Measurements from ENCODE around the gene FRRS1.

The FRRS1 gene

DNA sequence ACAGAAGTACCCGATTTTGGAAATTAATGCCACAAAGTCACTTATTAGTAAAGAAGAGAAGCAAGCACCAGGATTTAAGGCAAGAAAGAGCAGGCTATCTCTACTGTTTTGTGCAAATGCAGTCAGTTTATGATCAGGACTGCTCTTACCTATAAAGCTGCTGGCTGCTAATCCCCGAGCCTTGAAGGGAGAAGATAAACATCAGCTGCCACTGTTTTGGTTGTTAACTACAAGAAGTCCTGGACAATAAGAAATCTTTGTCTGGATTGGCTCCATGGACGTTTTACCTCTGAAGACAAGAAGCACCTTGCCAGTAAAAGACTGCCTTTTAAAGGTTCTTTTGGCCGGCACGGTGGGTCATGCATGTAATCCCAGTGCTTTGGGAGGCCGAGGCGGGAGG, 21.4 kb downstream of the FRRS1 start:
- Histone ChIP-seq H3K27me3 (no peaks in the 10 kb centered on the region), H3K9me3 (replicated peaks in 1 of 11) (no peaks in the 10 kb centered on the region), H3K36me3 (no peaks in the 10 kb centered on the region), H3K4me2 (no peak overlapping the region), H3K9ac (no peak overlapping the region), H3K27ac (no peak overlapping the region), H3K4me1 (no peaks in the 10 kb centered on the region), H4K20me1 (no peaks in the 10 kb centered on the region), H3K4me3 (no peak overlapping the region)
- no peak for TF ChIP-seq Cebpa-rat (IDR thresholded peaks at IDR 0.05)

DNA sequence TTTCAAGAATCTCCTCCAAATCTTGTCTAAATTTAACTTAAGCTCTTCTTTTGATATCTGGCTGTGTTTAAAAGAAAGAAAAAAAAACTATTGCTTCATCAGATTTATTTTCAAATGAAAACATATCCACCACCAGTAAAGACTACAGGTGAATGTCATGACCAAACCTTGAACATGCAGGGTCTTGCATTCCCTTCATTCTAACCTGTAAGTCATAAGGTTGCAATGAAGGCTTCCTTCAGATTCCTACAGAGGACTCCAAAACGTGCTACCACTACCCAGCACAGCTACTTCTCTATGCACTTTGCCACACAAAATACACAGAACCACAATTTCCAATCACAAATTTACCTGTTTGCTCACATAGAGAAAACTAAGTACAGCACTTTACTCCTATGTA, 26.3 kb downstream of the FRRS1 start:
- no peak overlapping the region for H3K4me3 ChIP-seq
- H3K9me3 ChIP-seq (replicated peaks in 1 of 11): no peaks in the 10 kb centered on the region
- no peaks in the 10 kb centered on the region for H4K20me1 ChIP-seq
- H3K27ac ChIP-seq: no peak overlapping the region
- no peaks in the 10 kb centered on the region for H3K4me1 ChIP-seq
- H3K36me3 ChIP-seq: no peaks in the 10 kb centered on the region
- no peak overlapping the region for H3K9ac ChIP-seq
- TF ChIP-seq Cebpa-rat (IDR thresholded peaks at IDR 0.05): no peak
- no peak overlapping the region for H3K4me2 ChIP-seq
- no peaks in the 10 kb centered on the region for H3K27me3 ChIP-seq

DNA sequence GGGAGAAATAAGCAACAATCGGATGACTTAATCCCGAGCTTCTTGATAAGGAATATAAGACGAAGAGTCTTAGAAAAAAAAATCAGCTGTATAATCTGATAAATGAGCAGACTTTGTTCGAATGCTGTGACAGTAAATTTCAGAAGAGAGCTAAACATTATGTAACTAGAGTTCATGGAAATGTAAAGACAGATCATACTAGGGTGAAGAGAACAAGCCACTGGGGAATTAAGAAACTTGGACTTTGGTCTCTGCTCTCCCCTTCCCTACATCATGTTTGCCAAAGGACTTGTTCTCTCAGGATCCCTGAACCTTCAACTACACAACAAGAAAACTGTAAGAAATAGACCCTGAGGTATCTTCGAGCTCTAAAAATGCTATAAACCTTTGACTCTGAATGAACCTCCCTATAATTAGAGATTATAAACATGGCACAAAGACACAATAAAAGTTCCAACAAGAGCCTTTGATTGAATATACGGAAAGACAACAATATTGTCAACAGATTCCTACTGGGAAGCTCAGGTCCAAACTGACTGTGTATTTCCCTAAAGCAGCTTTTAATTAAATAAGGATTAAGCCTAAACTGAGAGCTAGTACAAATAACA, 27.5 kb downstream of the FRRS1 start:
- no peaks in the 10 kb centered on the region for H3K9me3 ChIP-seq (replicated peaks in 1 of 11)
- no peak overlapping the region for H3K4me3 ChIP-seq
- H3K27ac ChIP-seq: no peak overlapping the region
- H4K20me1 ChIP-seq: no peaks in the 10 kb centered on the region
- TF ChIP-seq Cebpa-rat (IDR thresholded peaks at IDR 0.05): no peak
- H3K27me3 ChIP-seq: no peaks in the 10 kb centered on the region
- H3K36me3 ChIP-seq: no peaks in the 10 kb centered on the region
- H3K4me2 ChIP-seq: no peak overlapping the region
- H3K9ac ChIP-seq: no peak overlapping the region
- H3K4me1 ChIP-seq: no peaks in the 10 kb centered on the region

DNA sequence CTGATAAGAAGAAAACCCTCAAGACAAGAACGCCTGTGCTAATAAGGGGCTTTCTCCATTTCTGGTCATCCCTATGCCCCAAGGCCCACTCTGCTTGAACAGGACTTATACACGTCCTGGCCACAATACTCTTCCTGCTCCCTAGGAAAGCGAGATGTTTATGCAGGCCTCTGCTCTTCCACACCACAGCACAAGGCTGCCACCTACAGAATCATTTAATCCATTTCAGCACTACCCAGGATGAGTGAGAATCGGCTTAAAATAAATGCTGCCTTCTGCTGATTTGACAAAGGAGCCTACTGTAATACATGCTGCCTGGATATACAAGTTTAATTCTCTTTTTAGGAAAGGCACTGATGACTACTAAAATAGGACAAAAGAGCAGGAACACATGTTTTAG, 29.4 kb downstream of the FRRS1 start:
- Histone ChIP-seq H3K4me1 (no peaks in the 10 kb centered on the region), H3K4me3 (no peak overlapping the region), H3K27me3 (no peaks in the 10 kb centered on the region), H3K9ac (no peak overlapping the region), H4K20me1 (no peaks in the 10 kb centered on the region), H3K36me3 (no peaks in the 10 kb centered on the region), H3K27ac (no peak overlapping the region), H3K4me2 (no peak overlapping the region), H3K9me3 (replicated peaks in 1 of 11) (no peaks in the 10 kb centered on the region)
- TF ChIP-seq Cebpa-rat (IDR thresholded peaks at IDR 0.05): no peak

DNA sequence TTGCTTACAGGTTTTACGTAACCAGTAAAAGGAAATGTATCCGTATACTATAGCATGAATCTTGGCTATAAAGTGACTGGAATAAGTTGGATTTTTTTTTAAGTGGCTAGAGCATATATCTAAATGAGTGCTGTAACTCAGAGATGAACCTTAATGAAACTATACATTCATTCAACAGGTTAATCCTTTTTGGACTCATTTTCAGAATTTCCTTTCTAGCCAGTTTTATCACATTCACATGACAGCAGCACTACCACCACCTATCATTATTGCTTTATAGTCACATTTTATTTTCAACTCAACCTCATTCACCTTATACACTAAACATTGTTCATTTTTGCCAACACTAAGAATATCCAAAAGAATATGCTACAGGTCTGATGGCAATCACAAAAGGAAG, 30.6 kb downstream of the FRRS1 start:
- Histone ChIP-seq H3K9ac (no peak overlapping the region), H3K4me3 (no peak overlapping the region), H3K27me3 (no peaks in the 10 kb centered on the region), H3K4me2 (no peak overlapping the region), H4K20me1 (no peaks in the 10 kb centered on the region), H3K36me3 (no peaks in the 10 kb centered on the region), H3K27ac (no peak overlapping the region), H3K4me1 (no peaks in the 10 kb centered on the region), H3K9me3 (replicated peaks in 1 of 11) (no peaks in the 10 kb centered on the region)
- TF ChIP-seq Cebpa-rat (IDR thresholded peaks at IDR 0.05): no peak

DNA sequence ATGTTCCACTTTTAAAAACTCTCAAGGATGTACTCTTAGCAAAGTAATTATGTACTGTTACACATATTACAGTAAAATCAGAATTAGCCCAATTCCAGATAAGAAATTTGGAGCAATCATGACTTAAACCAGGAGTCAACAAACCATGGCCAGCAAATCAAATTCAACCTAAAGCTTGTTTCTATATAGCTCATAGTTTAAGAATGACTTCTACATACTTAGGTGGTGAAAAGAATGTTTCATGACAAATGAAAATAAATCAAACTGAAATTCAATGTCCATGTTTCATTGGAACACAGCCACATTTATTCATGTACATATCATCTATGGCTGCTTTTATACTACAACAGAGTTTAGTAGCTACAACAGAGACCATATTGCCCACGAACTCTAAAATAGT, 35.1 kb downstream of the FRRS1 start:
- Histone ChIP-seq H3K4me3 (no peak overlapping the region), H4K20me1 (no peaks in the 10 kb centered on the region), H3K4me2 (no peak overlapping the region), H3K9me3 (replicated peaks in 1 of 11) (no peaks in the 10 kb centered on the region), H3K27ac (no peak overlapping the region), H3K36me3 (no peaks in the 10 kb centered on the region), H3K9ac (no peak overlapping the region), H3K4me1 (peaks cover 9 to 24% (median 15%) of the 10 kb centered on the region in 10 experiments; a peak in 17 of 20 replicates), H3K27me3 (no peaks in the 10 kb centered on the region)
- TF ChIP-seq Cebpa-rat (IDR thresholded peaks at IDR 0.05): no peak

DNA sequence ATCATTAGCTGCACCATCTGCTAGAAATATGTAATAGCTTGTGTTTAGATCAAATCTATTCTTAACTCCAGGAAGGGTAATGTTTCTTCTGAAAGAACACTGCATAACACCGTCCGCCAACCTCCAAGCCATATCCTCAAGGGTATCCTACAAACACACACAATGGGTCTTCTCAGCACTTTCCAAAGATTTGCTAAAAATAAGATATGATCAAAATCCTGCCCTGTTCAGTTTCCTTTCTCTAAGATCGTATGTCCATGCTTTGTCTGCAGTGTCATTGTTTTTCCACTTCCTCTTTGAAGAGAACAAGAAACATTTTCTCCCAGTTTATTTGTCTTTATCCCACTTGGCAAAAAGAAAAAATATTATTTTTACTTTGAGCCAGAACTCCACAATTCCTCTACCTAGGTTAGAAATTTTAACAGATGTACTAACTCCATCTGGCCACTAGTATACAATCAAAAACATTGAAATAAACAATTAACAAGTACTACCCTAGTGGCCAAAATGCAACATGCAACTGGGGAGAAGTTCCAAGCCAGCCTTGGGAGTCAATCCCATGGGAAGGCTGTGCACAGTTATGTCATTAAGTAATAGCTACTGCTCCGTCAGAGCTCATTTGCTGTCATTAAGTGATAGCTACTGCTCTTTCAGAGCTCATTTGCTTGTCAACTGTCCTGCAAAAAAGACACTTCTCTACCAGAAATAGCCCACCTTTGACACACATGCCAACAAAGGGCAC, 37.8 kb downstream of the FRRS1 start:
- H3K4me3 ChIP-seq: peak overlapping the region in 2 of 10 experiments; percentile 27 to 28; a peak in 1 of 20 replicates
- no peaks in the 10 kb centered on the region for H3K36me3 ChIP-seq
- no peaks in the 10 kb centered on the region for H3K9me3 ChIP-seq (replicated peaks in 1 of 11)
- peak overlapping the region in 4 of 11 experiments; percentile 8 to 54 (median 26); a peak in 4 of 22 replicates for H3K9ac ChIP-seq
- H3K4me2 ChIP-seq: peak overlapping the region in 8 of 11 experiments; percentile 22 to 87 (median 56); a peak in 15 of 22 replicates
- no peaks in the 10 kb centered on the region for H4K20me1 ChIP-seq
- H3K27me3 ChIP-seq: no peaks in the 10 kb centered on the region
- TF ChIP-seq Cebpa-rat (IDR thresholded peaks at IDR 0.05): no peak
- H3K4me1 ChIP-seq: peaks cover 9 to 24% (median 15%) of the 10 kb centered on the region in 10 experiments; a peak in 17 of 20 replicates
- H3K27ac ChIP-seq: peak overlapping the region in 5 of 11 experiments; percentile 14 to 64 (median 47); a peak in 7 of 22 replicates

DNA sequence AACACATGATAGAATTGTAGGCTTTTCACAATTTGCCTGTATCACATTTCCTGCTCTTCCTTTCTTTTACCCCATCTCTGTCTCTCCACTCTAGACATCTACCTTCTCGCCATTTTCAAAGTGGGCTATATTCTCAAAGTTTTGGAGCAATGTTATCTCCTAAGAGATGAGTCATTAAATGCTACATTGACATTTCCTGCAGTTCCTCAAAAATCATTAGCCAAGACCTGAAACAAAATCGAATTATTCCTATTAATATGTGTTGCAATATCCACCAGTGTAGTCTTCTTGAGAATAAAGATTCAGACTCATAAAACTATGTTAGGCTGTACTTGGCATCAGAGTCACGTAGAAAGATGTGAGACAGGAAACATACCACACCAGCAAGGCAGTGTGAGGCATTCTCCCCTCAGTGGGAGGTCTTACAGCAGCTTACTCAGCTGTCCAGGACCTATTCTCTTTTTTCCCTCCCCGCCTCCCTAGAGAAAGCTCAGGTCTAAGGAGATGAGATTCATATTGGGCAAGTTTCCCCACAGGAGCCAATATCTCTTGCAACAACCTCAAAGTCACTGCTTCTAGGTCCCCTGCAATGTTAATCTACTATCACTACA, 38.8 kb downstream of the FRRS1 start:
- H3K36me3 ChIP-seq: no peaks in the 10 kb centered on the region
- H3K4me1 ChIP-seq: peaks cover 9 to 24% (median 15%) of the 10 kb centered on the region in 10 experiments; a peak in 17 of 20 replicates
- H3K9me3 ChIP-seq (replicated peaks in 1 of 11): no peaks in the 10 kb centered on the region
- peak overlapping the region in 4 of 11 experiments; percentile 15 to 64 (median 49); a peak in 4 of 22 replicates for H3K27ac ChIP-seq
- H3K27me3 ChIP-seq: no peaks in the 10 kb centered on the region
- no peaks in the 10 kb centered on the region for H4K20me1 ChIP-seq
- no peak for TF ChIP-seq Cebpa-rat (IDR thresholded peaks at IDR 0.05)
- H3K4me3 ChIP-seq: no peak overlapping the region
- H3K4me2 ChIP-seq: peak overlapping the region in 8 of 11 experiments; percentile 22 to 87 (median 56); a peak in 11 of 22 replicates
- peak overlapping the region in 2 of 11 experiments; percentile 9 to 54; a peak in 2 of 22 replicates for H3K9ac ChIP-seq

DNA sequence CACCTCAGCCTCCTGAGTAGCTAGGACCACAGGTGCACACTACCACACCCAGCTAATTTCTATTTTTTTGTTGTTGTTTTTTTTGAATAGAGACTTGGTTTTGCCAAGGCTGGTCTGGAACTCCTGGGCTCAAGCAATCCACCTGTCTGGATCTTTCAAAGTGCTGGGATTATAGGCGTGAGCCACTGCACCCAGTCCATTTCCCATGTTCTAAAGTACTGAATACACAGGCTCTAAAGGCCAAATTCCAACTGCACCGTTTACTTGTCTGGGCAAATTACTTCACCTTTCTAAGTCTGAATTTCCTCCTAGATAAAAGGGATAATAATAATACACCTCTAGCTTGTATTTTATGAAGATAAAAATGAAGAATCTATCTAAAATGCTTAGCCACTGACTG, 39.6 kb downstream of the FRRS1 start:
- H4K20me1 ChIP-seq: no peaks in the 10 kb centered on the region
- peak overlapping the region in 2 of 11 experiments; percentile 6 to 87; a peak in 2 of 22 replicates for H3K4me2 ChIP-seq
- H3K27ac ChIP-seq: no peak overlapping the region
- no peak overlapping the region for H3K9ac ChIP-seq
- H3K27me3 ChIP-seq: no peaks in the 10 kb centered on the region
- peaks cover 9 to 24% (median 15%) of the 10 kb centered on the region in 10 experiments; a peak in 17 of 20 replicates for H3K4me1 ChIP-seq
- no peak for TF ChIP-seq Cebpa-rat (IDR thresholded peaks at IDR 0.05)
- no peaks in the 10 kb centered on the region for H3K9me3 ChIP-seq (replicated peaks in 1 of 11)
- no peak overlapping the region for H3K4me3 ChIP-seq
- H3K36me3 ChIP-seq: no peaks in the 10 kb centered on the region
